Measurements from ENCODE around the gene IRF1.

The IRF1 gene

GRCh38 chr5:132479111-132479951, 11.2 kb downstream of the IRF1 start:
- DNase-seq (ENCODE audit: insufficient read length, low spot score) (no peak), FAIRE-seq (no peak)
- TF ChIP-seq POLR2A (IDR thresholded peaks at IDR 0.05; ENCODE audit: low read depth, low read length), result no peak

DNA sequence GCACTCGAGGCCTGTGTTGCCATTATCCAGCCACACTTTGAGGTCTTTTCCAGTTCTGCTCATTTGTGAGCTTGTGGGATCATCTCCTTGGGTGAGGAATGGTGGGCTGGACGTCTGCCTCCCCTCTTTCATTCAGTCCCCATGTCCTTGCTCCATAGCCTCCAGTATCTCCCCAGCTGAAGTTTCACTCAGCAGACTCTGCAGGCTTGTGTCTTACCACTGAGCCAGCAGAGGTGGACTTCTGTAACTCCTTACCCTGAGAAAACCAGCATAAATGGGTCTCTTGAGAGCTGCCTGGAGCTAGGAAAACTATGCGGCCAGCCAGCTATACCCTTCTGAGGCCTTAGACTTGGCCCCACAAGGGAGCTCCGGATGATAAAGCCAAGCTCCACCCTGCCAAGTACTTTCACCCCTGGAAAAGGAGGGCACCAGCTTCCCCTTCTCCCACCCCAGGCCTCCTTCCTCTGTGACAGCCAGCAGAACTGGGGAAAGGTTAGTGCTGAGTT, 12.2 kb downstream of the IRF1 start:
- no peak for TF ChIP-seq POLR2A (IDR thresholded peaks at IDR 0.05; ENCODE audit: low read depth, low read length)
- FAIRE-seq (no peak), DNase-seq (ENCODE audit: insufficient read length, low spot score) (no peak)

DNA sequence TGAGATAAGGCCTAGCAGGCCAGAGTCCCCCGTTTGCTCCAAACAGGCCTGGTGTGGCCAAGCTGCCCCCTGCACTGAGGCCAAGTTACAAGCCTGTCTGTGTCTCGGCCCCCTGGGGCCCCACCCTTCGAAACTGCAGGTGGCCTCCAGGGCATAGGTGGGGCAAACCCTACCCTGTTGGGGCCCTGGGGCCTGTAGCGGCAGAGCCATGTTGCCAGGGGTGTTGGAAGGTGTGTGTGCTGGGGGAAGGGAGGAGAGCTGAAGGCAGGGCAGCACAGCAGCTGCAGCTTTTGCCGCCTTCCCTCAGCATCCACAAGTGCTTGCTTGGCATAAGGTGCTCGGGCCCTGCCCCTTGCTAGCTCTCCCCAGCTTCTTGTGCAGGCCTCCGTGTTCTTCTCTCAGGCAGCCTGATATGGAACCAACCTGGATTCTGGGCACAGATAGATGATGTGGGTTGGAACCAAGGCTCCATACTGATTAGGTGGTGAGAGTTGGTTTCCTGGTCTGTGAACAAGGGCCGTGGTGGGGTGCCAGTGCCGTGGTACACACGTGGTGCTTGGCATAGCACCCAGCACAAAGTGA, 12.7 kb downstream of the IRF1 start:
- no peak for FAIRE-seq
- no peak for TF ChIP-seq POLR2A (IDR thresholded peaks at IDR 0.05; ENCODE audit: low read depth, low read length)
- no peak for DNase-seq (ENCODE audit: insufficient read length, low spot score)

DNA sequence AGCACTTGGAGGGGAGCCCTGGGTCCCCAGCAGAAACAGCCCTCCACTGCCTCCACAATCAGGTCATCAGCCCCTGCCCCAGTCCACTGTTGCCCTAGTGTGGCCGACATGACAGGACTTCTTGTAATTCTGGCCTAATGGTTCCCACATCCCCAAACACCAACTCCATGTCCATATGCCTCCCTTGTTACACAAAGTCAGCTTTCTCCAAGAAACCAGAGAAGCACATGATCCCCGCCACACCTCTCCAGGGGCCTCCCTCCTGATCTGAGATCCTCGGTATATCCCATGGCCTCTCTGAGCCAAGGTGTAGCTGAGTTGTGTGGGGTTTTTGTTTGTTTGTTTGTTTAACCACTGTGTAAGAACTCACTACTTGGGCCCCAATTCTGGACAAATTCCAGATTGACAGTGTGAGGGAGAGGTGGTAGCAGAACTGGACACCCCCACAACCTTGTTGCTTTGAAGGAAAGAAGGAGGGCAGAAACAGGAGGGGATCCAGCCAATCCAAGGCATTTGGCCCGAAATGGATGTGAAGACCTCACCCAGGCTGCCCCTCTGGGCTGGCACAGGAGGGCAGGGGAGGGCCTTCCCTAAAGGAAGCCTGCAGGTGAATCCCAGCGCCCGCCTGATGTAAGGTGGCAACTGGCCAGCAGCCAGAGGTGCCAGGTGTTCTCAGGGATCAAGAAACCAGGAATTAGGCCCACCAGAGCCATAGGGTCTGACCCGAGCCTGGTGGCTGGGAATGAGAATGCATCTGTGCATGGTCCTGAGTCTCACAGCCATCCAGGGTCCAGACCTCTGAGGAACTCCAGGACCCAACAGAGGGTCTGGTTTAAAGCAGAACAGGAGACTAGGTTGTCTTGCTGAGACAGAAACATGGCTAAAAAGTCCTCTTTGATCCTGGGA, 13.4 kb downstream of the IRF1 start:
- no peak for DNase-seq (ENCODE audit: insufficient read length, low spot score)
- no peak for TF ChIP-seq POLR2A (IDR thresholded peaks at IDR 0.05; ENCODE audit: low read depth, low read length)
- FAIRE-seq, result no peak

DNA sequence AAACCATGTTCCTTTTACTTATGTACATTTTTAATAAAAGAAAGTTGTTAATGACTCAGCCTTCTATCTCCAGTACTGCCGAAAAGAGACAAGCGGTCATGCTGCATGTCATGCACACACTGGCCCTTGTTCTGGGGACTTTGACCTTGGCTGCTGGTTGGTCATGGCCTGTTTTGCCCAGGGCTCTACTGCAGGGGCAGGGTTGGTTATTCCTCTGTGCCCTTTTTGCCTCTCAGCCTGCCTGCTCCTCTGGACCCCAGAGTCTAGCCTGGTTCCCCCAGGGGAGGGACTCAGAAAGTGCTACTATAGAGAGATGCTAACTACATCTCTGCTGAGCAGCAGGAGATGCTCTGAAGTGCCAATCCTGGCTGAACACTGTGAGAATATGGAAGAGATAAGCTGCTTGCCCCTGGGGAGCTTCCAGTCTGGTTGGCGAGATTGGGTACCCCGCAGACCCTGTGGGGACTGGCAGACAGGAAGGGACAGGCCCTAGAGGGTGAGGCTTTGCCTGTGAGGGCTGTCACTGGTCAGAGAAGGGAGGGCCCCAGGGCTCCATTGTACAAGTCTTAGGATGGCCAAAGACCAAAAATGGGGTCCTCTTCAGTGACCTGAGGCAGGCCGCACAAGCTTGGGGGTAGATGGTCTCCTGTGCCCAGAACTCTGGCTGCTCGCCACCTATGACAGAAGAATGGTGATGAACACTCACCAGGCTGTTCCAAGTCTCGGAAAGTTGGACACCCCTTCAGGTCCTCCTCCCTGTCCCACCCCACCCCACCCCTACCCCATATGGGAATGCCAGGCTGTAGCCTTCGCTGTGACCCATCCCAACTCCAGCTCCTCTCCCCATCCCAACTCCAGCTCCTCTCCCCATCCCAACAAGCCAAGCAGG, 14.3 kb downstream of the IRF1 start:
- FAIRE-seq (no peak), DNase-seq (ENCODE audit: insufficient read length, low spot score) (no peak)
- TF ChIP-seq POLR2A (IDR thresholded peaks at IDR 0.05; ENCODE audit: low read depth, low read length), result no peak

GRCh38 chr5:132475497-132475882, 15.1 kb downstream of the IRF1 start:
- DNase-seq (ENCODE audit: insufficient read length, low spot score), result no peak
- no peak for FAIRE-seq
- TF ChIP-seq POLR2A (IDR thresholded peaks at IDR 0.05; ENCODE audit: low read depth, low read length), result no peak

DNA sequence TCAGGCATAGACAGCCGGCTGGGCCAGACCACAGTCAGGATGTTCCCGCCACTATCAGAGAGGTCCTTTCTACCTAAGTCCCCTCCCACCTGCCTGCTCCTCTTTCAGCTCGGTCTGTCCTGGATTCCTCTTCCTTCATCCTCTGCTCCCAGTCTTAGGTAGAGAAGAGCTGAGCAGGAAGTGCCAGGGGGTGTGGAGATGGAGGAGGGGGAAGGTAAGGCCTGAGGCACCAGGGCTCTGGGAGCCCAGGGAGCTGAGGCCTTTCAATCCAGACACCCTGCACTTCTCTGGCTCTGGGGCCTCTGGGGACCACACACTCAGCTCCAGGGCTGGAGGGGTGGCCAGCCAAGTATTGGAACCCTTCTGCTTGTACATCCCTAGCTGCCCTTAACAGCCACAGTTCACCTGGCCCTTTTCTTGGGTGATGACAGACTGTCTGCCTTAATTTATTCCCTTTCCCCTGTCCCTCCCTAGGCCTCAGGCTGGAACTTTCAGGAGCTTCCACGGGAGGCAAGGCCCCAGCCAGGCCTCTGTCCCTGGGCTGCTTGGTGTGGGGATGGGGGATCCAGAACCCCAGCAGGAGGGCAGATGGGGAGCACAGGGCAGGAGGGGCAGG, 15.6 kb downstream of the IRF1 start:
- DNase-seq (ENCODE audit: insufficient read length, low spot score) (no peak), FAIRE-seq (no peak)
- TF ChIP-seq POLR2A (IDR thresholded peaks at IDR 0.05; ENCODE audit: low read depth, low read length), result no peak

DNA sequence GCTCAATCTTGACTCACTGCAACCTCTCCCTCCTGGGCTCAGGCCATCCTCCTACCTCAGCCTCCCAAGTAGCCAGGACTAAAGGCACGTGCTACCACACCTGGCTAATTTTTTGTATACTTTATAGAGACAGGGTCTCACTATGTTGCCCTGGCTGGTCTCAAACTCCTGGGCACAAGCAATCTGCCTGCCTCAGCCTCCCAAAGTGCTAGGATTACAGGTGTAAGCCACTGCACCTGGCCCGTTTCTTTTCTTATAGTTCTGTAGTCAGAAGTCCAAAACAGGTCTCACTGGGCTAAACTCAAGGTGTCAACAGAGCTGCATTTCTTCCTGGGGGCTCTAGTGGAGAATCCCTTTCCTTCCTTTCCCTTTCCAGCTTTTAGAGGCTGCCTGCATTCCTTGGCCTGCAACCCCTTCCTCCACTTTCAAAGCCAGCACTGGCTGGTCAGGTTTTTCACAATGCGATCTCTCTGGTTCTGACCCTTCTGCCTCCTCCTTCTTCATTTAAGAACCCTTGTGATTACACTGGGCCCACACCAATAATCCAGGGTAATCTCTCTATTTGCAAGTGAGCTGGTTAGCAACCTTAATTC, 16.3 kb downstream of the IRF1 start:
- no peak for DNase-seq (ENCODE audit: insufficient read length, low spot score)
- no peak for FAIRE-seq
- TF ChIP-seq POLR2A (IDR thresholded peaks at IDR 0.05; ENCODE audit: low read depth, low read length), result no peak

DNA sequence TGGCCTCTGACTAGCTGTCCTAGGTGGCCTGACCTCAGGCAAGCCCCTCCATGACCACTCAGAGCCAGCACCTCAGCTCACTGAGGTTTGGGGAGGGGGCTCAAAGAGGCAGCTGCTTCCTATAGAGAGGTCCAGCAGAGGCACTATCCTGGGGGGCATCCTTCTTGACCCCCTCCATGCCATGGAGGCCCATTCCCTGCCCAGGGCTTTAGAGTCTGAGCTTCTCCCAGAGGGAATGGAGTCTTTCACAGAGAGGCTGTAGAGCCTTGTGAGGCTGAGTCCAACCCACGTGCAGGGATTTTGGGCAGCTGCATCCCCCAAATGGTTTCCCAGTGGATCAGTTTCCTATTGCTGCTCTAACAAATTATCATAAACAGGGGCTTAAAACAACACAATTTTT, 16.9 kb downstream of the IRF1 start:
- DNase-seq (ENCODE audit: insufficient read length, low spot score), result no peak
- FAIRE-seq, result no peak
- no peak for TF ChIP-seq POLR2A (IDR thresholded peaks at IDR 0.05; ENCODE audit: low read depth, low read length)

- DNase-seq (ENCODE audit: insufficient read length, low spot score) (no peak), FAIRE-seq (no peak)
- TF ChIP-seq POLR2A (IDR thresholded peaks at IDR 0.05; ENCODE audit: low read depth, low read length), result no peak
Observed at GRCh38 chr5:132473019-132473531, 17.5 kb downstream of the IRF1 start.

- no peak for TF ChIP-seq POLR2A (IDR thresholded peaks at IDR 0.05; ENCODE audit: low read depth, low read length)
- FAIRE-seq (no peak), DNase-seq (ENCODE audit: insufficient read length, low spot score) (no peak)
Observed at GRCh38 chr5:132472431-132472830, 18.1 kb downstream of the IRF1 start.

DNA sequence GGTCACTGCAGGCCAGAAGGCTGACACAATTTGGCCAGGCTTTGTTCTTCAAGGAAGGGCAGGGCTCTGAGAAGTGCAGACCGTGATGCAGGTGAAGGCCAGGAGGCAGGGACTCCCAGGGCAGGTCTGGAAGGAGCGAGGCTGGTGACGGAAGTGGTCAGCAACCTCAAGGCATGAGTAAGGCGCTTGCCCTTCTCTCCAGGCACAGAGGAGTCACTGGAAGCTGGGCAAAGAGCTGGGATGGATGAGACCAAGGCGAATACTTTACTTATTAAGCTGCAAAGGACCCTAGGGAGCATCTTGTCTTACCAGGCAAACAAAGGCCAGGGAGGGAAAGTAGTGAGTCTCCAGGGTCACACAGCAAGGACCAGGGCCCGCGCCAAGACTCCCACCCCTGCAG, 18.6 kb downstream of the IRF1 start:
- peak; percentile 73 for DNase-seq (ENCODE audit: insufficient read length, low spot score)
- no peak for FAIRE-seq
- no peak for TF ChIP-seq POLR2A (IDR thresholded peaks at IDR 0.05; ENCODE audit: low read depth, low read length)

All from H54 (cell line).